LNCaP clone FGC (cell line): ENCODE data around the gene HINFP.
"Not testable (repeated sequence)": the region's sequence is repeated elsewhere in the genome, so short reads cannot be mapped to it uniquely, and the experiment has no call there.

ENCODE experiments used
- DNase-seq: peaks from one replicate; pipeline ENCODE4 v3.0.0-alpha.2; 2011; ENCODE audit warnings: low read depth
- H3K4me3 ChIP-seq: 2 replicates; pipeline ENCODE4 v1.5.1; 2011; ENCODE audit warnings: mild to moderate bottlenecking, low read depth, low read length, control low read depth
- TF ChIP-seq, protein P1 (sequence below): IDR thresholded peaks from 2 replicates; pipeline ENCODE4 v1.5.1; 2012; ENCODE audit warnings: mild to moderate bottlenecking; ENCODE audit not compliant: control insufficient read depth, insufficient read depth; ENCODE audit errors: extremely low read depth

The HINFP gene

DNA sequence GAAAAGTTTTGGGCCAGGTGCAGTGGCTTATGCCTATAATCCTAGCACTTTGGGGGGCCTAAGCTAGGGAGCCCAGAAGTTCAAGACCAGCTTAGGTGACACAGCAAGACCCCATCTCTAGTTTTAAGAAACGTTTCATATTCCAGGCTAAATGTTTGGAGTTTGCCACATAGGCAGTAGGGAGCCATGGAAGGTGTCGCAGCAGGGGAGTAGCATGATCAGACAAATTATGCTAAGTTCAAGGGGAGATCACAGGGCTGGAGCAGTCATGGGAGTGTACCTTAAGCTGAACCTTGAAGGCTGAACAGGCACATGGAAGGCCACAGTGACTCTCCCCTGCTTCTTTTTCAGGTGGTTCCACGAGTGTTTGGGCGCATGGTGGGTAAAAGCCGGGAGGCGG, 58.0 kb downstream of the HINFP start:
- no peak for DNase-seq
- H3K4me3 ChIP-seq: no peak overlapping the region
- TF ChIP-seq, protein P1, sequence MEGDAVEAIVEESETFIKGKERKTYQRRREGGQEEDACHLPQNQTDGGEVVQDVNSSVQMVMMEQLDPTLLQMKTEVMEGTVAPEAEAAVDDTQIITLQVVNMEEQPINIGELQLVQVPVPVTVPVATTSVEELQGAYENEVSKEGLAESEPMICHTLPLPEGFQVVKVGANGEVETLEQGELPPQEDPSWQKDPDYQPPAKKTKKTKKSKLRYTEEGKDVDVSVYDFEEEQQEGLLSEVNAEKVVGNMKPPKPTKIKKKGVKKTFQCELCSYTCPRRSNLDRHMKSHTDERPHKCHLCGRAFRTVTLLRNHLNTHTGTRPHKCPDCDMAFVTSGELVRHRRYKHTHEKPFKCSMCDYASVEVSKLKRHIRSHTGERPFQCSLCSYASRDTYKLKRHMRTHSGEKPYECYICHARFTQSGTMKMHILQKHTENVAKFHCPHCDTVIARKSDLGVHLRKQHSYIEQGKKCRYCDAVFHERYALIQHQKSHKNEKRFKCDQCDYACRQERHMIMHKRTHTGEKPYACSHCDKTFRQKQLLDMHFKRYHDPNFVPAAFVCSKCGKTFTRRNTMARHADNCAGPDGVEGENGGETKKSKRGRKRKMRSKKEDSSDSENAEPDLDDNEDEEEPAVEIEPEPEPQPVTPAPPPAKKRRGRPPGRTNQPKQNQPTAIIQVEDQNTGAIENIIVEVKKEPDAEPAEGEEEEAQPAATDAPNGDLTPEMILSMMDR: no peak

DNA sequence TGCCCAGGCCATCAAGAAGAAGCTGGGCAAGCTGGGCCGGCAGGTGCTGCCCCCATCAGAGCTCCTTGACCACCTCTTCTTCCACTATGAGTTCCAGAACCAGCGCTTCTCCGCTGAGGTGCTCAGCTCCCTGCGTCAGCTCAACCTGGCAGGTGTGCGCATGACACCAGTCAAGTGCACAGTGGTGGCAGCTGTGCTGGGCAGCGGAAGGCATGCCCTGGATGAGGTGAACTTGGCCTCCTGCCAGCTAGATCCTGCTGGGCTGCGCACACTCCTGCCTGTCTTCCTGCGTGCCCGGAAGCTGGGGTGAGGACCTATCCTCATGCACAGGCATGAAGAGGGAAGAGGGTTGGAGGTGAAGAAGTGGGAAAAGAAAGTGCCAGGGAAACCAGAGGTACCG, 58.6 kb downstream of the HINFP start:
- no peak for DNase-seq
- TF ChIP-seq, protein P1: no peak
- no peak overlapping the region for H3K4me3 ChIP-seq

DNA sequence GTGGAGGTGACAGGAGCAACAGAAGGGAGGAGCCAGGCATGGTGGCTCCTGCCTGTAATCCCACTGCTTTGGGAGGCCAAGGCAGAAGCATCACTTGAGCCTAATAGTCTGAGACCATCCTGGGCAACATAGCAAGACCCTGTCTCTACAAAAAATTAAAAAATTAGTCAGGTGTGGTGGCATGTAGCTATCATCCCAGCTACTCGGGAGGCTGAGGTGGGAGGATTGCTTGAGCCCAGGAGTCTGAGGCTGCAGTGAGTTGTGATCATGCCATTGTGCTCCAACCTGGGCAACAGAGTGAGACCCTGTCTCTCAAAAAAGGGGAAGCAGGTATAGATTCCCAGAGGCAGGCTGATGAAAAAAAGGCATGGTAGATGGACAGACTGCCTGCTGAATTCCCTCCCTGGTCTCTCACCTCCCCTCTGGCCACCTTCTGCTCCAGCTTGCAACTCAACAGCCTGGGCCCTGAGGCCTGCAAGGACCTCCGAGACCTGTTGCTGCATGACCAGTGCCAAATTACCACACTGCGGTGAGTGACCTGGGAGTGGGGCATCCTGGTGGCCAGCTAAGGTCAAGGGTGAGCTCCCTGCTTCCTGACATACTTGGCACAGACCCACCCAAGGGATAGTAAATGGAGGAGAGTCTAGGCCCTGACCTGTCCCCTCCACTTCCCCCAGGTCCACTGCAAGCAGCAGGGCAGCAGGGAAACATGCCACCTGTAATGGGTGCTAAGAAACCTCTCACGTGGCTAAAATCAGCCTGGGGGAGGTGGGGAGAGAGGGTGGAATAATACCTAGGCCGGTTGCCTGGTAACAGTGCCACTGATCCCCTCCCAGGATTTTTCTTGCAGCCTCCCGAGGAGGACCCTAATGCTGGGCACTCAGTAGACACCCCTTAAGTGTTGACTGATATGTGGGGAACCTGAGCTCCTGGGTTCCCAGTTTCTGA, 59.6 kb downstream of the HINFP start:
- DNase-seq: no peak
- H3K4me3 ChIP-seq: no peak overlapping the region
- TF ChIP-seq, protein P1: no peak

DNA sequence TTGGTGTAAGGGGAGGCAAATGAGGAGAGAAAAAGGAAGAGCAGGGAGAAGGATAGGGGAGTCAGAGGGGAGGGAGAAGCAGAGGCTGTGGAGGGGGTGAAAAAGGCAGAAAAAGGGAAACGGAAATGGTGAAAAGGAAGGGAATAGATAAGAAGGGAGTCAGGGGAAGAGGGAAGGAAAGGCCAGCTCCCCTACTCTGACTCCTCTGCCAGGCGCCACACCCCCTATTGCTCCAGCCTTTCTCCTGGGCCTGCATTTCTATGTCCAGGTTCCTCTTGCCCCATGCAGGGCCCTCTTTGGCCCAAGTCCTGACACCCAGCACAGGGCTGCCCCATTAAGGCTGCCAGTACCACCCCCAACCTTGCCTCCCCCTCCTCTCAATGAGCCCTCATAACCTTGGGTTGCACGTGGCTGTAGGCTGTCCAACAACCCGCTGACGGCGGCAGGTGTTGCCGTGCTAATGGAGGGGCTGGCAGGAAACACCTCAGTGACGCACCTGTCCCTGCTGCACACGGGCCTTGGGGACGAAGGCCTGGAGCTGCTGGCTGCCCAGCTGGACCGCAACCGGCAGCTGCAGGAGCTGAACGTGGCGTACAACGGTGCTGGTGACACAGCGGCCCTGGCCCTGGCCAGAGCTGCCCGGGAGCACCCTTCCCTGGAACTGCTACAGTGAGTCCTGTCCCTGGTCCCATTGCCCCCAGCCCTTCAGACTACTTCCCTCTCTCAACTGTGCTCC, 60.5 kb downstream of the HINFP start:
- TF ChIP-seq, protein P1: no peak
- DNase-seq: no peak
- no peak overlapping the region for H3K4me3 ChIP-seq

DNA sequence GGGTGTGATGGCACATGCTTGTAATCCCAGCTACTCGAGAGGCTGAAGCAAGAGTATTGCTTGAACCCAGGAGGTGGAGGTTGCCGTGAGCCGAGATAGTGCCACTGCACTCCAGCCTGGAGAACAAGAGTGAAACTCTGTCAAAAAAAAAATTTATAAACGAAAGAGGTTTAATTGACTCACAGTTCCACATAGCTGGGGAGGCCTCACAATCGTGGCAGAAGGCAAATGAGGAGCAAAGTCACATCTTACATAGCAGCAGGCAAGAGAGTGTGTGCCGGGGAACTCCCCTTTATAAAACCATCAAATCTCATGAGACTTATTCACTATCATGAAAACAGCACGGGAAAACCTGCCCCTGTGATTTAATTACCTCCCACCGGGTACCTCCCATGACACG, 63.0 kb downstream of the HINFP start:
- H3K4me3 ChIP-seq, DNase-seq: not testable (repeated sequence)
